HepG2 (cell line): Measurements from ENCODE around the gene LINC00237. TPM values are rescaled to one million over a fixed set of nuclear protein-coding genes. Genes with fewer than 3 reads are reported as not detected.

Experiments used
- AHR ChIP-seq: IDR thresholded peaks from 2 replicates; pipeline ENCODE4 v1.6.1; 2018; ENCODE audit warnings: missing genetic modification reagents, missing compliant biosample characterization
- FOXA1 ChIP-seq, 2 experiments: fragments of 450-650 bp in 1 of 2; sonication (generic) in 1 of 2; formaldehyde crosslinking in 1 of 2; IDR thresholded peaks; 2 replicates each; pipeline versions ENCODE4 v1.4.0 to v1.6.1; 2016 to 2020; ENCODE audit warnings: missing genetic modification reagents in 1 of 2
- HIVEP1 ChIP-seq: sonication (generic); formaldehyde crosslinking; IDR thresholded peaks from 2 replicates; pipeline ENCODE4 v1.4.0; 2020; ENCODE audit warnings: mild to moderate bottlenecking, missing genetic modification reagents
- HOXD1 ChIP-seq: sonication (generic); formaldehyde crosslinking; IDR thresholded peaks from 2 replicates; pipeline ENCODE4 v1.5.0; 2020; ENCODE audit warnings: missing genetic modification reagents
- JUNB ChIP-seq: sonication (generic); formaldehyde crosslinking; IDR thresholded peaks from 2 replicates; pipeline ENCODE4 v1.8.0; 2022; ENCODE audit warnings: missing genetic modification reagents, mild to moderate bottlenecking, borderline replicate concordance
- KLF9 ChIP-seq: IDR thresholded peaks from 2 replicates; pipeline ENCODE4 v1.6.1; 2016; ENCODE audit warnings: low read depth
- MEIS1 ChIP-seq: sonication (generic); formaldehyde crosslinking; IDR thresholded peaks from 2 replicates; pipeline ENCODE4 v1.9.0; 2021; ENCODE audit warnings: mild to moderate bottlenecking, missing genetic modification reagents, moderate library complexity, borderline replicate concordance
- NFKBIZ ChIP-seq: IDR thresholded peaks from 2 replicates; pipeline ENCODE4 v1.6.1; 2018; ENCODE audit warnings: missing genetic modification reagents, missing compliant biosample characterization
- SRSF1 ChIP-seq: fragments of 200-400 bp; formaldehyde crosslinking; optimal IDR thresholded peaks from 2 replicates; pipeline ENCODE3; 2017; ENCODE audit warnings: mild to moderate bottlenecking, low read depth, low read length, moderate library complexity
- ZEB1 ChIP-seq: IDR thresholded peaks from 2 replicates; pipeline ENCODE4 v1.6.1; 2012; ENCODE audit warnings: mild to moderate bottlenecking, low read depth, inconsistent platforms; ENCODE audit not compliant: insufficient replicate concordance
- ZFP41 ChIP-seq: sonication (generic); formaldehyde crosslinking; IDR thresholded peaks from 2 replicates; pipeline ENCODE4 v1.4.0; 2020; ENCODE audit warnings: mild to moderate bottlenecking, missing genetic modification reagents, borderline replicate concordance
- ZMAT5 ChIP-seq: sonication (generic); formaldehyde crosslinking; IDR thresholded peaks from 2 replicates; pipeline ENCODE4 v1.5.0; 2020; ENCODE audit warnings: mild to moderate bottlenecking, low read depth, missing genetic modification reagents, borderline replicate concordance
- ZNF3 ChIP-seq: IDR thresholded peaks from 2 replicates; pipeline ENCODE4 v1.7.0; 2017; ENCODE audit warnings: inconsistent platforms
- ZNF317 ChIP-seq: sonication (generic); formaldehyde crosslinking; IDR thresholded peaks from 2 replicates; pipeline ENCODE4 v1.5.0; 2020; ENCODE audit warnings: mild to moderate bottlenecking, missing genetic modification reagents
- ZNF737 ChIP-seq: sonication (generic); formaldehyde crosslinking; IDR thresholded peaks from 2 replicates; pipeline ENCODE4 v1.5.0; 2020; ENCODE audit warnings: missing genetic modification reagents, mild to moderate bottlenecking, borderline replicate concordance
- ZNF775 ChIP-seq: sonication (generic); formaldehyde crosslinking; IDR thresholded peaks from 2 replicates; pipeline ENCODE4 v1.4.0; 2020; ENCODE audit warnings: missing genetic modification reagents, mild to moderate bottlenecking, moderate library complexity, borderline replicate concordance
- ZUFSP ChIP-seq: sonication (generic); formaldehyde crosslinking; IDR thresholded peaks from 2 replicates; pipeline ENCODE4 v1.9.0; 2021; ENCODE audit warnings: missing genetic modification reagents, mild to moderate bottlenecking, borderline replicate concordance
- polyA plus RNA-seq, 8 experiments: library from polyadenylated mRNA; depleted of rRNA in 3 of 8; stranded (reverse) in 7 of 8; unstranded in 1 of 8; fragments of >200 nt; fragmentation: Illumina TruSeq in 4 of 8; extraction: Trizol in 4 of 8; gene quantifications; 2 replicates each; pipeline versions ENCODE4 v1.2.1 to v1.2.3, GENCODE V29; 2011 to 2016; ENCODE audit warnings: low read depth in 4 of 8, missing spikeins in 1 of 8, mixed read lengths in 1 of 8; ENCODE audit not compliant: insufficient read depth in 1 of 8
- total RNA-seq, 5 experiments: library from RNA; depleted of rRNA; stranded (reverse); fragments of >200 nt; fragmentation: Illumina TruSeq; extraction: Trizol; gene quantifications; 2 replicates each; pipeline ENCODE4 v1.2.3, GENCODE V29; 2016; ENCODE audit warnings: low read depth in 1 of 5
- TF ChIP-seq, protein P1 (sequence below): sonication (generic); formaldehyde crosslinking; IDR thresholded peaks from 2 replicates; pipeline ENCODE4 v1.5.1; 2020; ENCODE audit warnings: mild to moderate bottlenecking, missing genetic modification reagents
- TF ChIP-seq, protein P2 (sequence below): sonication (generic); IDR thresholded peaks from 2 replicates; pipeline ENCODE4 v1.6.1; 2016; ENCODE audit warnings: low read depth, borderline replicate concordance
- TF ChIP-seq, protein P3 (sequence below): sonication (generic); formaldehyde crosslinking; IDR thresholded peaks from 2 replicates; pipeline ENCODE4 v1.5.0; 2020; ENCODE audit warnings: missing genetic modification reagents

The LINC00237 gene
- total and polyA plus RNA-seq, 2 of the 13 experiments (the other 11 are each of a cell fraction or from before 2014, with no cell fraction given) = not detected

GRCh38 chr20:21134883-21135493, 28.8 kb upstream of the LINC00237 start (continued):
- TF ChIP-seq FOXA1 (IDR thresholded peaks at IDR 0.05) = peak; percentile 99
- TF ChIP-seq FOXA1 (CRISPR knock-in tag; IDR thresholded peaks at IDR 0.05) = peak; percentile 100
- peak; percentile 38; the same call in 1 of the 2 replicates for TF ChIP-seq ZNF3 (CRISPR knock-in tag)
- no peak; the same call in 1 of the 2 replicates for TF ChIP-seq ZNF317
- peak; percentile 76; the same call in 1 of the 2 replicates for TF ChIP-seq MEIS1 (CRISPR knock-in tag)
- TF ChIP-seq ZUFSP (CRISPR knock-in tag) = no peak
- TF ChIP-seq, protein P1, sequence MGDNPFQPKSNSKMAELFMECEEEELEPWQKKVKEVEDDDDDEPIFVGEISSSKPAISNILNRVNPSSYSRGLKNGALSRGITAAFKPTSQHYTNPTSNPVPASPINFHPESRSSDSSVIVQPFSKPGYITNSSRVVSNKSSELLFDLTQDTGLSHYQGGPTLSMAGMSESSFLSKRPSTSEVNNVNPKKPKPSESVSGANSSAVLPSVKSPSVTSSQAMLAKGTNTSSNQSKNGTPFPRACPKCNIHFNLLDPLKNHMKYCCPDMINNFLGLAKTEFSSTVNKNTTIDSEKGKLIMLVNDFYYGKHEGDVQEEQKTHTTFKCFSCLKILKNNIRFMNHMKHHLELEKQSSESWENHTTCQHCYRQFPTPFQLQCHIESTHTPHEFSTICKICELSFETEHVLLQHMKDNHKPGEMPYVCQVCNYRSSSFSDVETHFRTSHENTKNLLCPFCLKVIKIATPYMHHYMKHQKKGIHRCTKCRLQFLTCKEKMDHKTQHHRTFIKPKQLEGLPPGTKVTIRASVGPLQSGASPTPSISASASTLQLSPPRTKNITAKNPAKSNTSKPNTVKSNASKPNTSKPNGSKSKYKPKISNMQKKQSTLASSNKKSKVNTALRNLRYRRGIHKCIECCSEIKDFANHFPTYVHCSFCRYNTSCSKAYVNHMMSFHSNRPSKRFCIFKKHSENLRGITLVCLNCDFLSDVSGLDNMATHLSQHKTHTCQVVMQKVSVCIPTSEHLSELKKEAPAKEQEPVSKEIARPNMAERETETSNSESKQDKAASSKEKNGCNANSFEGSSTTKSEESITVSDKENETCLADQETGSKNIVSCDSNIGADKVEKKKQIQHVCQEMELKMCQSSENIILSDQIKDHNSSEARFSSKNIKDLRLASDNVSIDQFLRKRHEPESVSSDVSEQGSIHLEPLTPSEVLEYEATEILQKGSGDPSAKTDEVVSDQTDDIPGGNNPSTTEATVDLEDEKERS (CRISPR knock-in tag) = no peak
- TF ChIP-seq ZNF775 = no peak
- peak; percentile 91; the same call in 1 of the 2 replicates for TF ChIP-seq HOXD1 (CRISPR knock-in tag)
- TF ChIP-seq HIVEP1 = no peak
- TF ChIP-seq ZMAT5 = no peak
- peak; percentile 35; the same call in 1 of the 2 replicates for TF ChIP-seq NFKBIZ
- TF ChIP-seq ZEB1 = peak; percentile 70
- TF ChIP-seq KLF9 (CRISPR knock-in tag) = peak; percentile 69
- no peak for TF ChIP-seq ZFP41 (CRISPR knock-in tag)
- TF ChIP-seq, protein P2, sequence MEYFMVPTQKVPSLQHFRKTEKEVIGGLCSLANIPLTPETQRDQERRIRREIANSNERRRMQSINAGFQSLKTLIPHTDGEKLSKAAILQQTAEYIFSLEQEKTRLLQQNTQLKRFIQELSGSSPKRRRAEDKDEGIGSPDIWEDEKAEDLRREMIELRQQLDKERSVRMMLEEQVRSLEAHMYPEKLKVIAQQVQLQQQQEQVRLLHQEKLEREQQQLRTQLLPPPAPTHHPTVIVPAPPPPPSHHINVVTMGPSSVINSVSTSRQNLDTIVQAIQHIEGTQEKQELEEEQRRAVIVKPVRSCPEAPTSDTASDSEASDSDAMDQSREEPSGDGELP = peak; percentile 73; the same call in 1 of the 2 replicates
- peak; percentile 87; the same call in 1 of the 2 replicates for TF ChIP-seq JUNB (CRISPR knock-in tag)
- TF ChIP-seq, protein P3, sequence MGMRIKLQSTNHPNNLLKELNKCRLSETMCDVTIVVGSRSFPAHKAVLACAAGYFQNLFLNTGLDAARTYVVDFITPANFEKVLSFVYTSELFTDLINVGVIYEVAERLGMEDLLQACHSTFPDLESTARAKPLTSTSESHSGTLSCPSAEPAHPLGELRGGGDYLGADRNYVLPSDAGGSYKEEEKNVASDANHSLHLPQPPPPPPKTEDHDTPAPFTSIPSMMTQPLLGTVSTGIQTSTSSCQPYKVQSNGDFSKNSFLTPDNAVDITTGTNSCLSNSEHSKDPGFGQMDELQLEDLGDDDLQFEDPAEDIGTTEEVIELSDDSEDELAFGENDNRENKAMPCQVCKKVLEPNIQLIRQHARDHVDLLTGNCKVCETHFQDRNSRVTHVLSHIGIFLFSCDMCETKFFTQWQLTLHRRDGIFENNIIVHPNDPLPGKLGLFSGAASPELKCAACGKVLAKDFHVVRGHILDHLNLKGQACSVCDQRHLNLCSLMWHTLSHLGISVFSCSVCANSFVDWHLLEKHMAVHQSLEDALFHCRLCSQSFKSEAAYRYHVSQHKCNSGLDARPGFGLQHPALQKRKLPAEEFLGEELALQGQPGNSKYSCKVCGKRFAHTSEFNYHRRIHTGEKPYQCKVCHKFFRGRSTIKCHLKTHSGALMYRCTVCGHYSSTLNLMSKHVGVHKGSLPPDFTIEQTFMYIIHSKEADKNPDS (CRISPR knock-in tag) = no peak
- TF ChIP-seq SRSF1 = no peak
- no peak; the same call in 1 of the 2 replicates for TF ChIP-seq AHR (CRISPR knock-in tag)
- TF ChIP-seq ZNF737 (CRISPR knock-in tag) = no peak
